Hepatic stellate cell (primary cell): ENCODE results near the gene TOX2.

Experiments used
- DNase-seq: peaks from one replicate; pipeline ENCODE4 v3.0.0; 2011; ENCODE audit warnings: low spot score

Gene TOX2

GRCh38 chr20:44064501-44065400, 150.1 kb downstream of the TOX2 start:
- DNase-seq: no peak

GRCh38 chr20:44065401-44066340, 151.0 kb downstream of the TOX2 start:
- DNase-seq: no peak

- no peak for DNase-seq
These were observed 152.3 kb downstream of the TOX2 start for GRCh38 chr20:44066645-44067606.

- no peak for DNase-seq
These were observed 153.0 kb downstream of the TOX2 start for GRCh38 chr20:44067650-44068081.

- no peak for DNase-seq
These were observed 153.9 kb downstream of the TOX2 start for GRCh38 chr20:44068316-44069201.

GRCh38 chr20:44069203-44070011, 154.8 kb downstream of the TOX2 start:
- no peak for DNase-seq

- no peak for DNase-seq
These were observed 155.7 kb downstream of the TOX2 start for GRCh38 chr20:44070139-44070900.

GRCh38 chr20:44071057-44071456, 156.4 kb downstream of the TOX2 start:
- no peak for DNase-seq

GRCh38 chr20:44071526-44072111, 157.0 kb downstream of the TOX2 start:
- DNase-seq: no peak

- DNase-seq: no peak
These were observed 157.7 kb downstream of the TOX2 start for GRCh38 chr20:44072384-44072783.

- no peak for DNase-seq
These were observed 158.5 kb downstream of the TOX2 start for GRCh38 chr20:44073011-44073674.

- no peak for DNase-seq
These were observed 159.0 kb downstream of the TOX2 start for GRCh38 chr20:44073675-44074071.

- peak; percentile 42 for DNase-seq
These were observed 159.8 kb downstream of the TOX2 start for GRCh38 chr20:44074252-44075151.

GRCh38 chr20:44075191-44075949, 160.7 kb downstream of the TOX2 start:
- no peak for DNase-seq

GRCh38 chr20:44075950-44076232, 161.2 kb downstream of the TOX2 start:
- DNase-seq: no peak

- DNase-seq: no peak
These were observed 164.6 kb downstream of the TOX2 start for GRCh38 chr20:44079291-44079690.
